MM.1S (cell line): ENCODE results near the gene IL1RAPL1.

ENCODE experiments used
- DNase-seq: peaks from one replicate; pipeline ENCODE4 v3.0.0-alpha.2; 2015
- H2AFZ ChIP-seq: fragments of 300-600 bp; sonication (generic); 2 replicates; pipeline ENCODE4 v1.6.0; 2016; ENCODE audit warnings: antibody characterized with exemption, low read length
- H3F3A ChIP-seq: fragments of 300-600 bp; sonication (generic); 2 replicates; pipeline ENCODE4 v1.6.1; 2016; ENCODE audit warnings: mild to moderate bottlenecking, antibody characterized with exemption, low read length, moderate library complexity, mixed read lengths; ENCODE audit not compliant: insufficient read depth
- H3K27ac ChIP-seq: fragments of 300-600 bp; sonication (generic); 2 replicates; pipeline ENCODE4 v1.5.1; 2016; ENCODE audit warnings: mild to moderate bottlenecking, low read length
- H3K27me3 ChIP-seq: fragments of 300-600 bp; sonication (generic); replicated peaks from 2 replicates; pipeline ENCODE4 v1.6.0; 2016; ENCODE audit warnings: low read length; ENCODE audit not compliant: insufficient read depth
- H3K36me3 ChIP-seq: fragments of 300-600 bp; sonication (generic); replicated peaks from 2 replicates; pipeline ENCODE4 v1.6.1; 2016; ENCODE audit warnings: mild to moderate bottlenecking, low read length, mixed read lengths; ENCODE audit not compliant: insufficient read depth
- H3K4me1 ChIP-seq: fragments of 300-600 bp; sonication (generic); 2 replicates; pipeline ENCODE4 v1.6.1; 2016; ENCODE audit warnings: low read length, mixed read lengths
- H3K4me2 ChIP-seq: fragments of 300-600 bp; sonication (generic); 2 replicates; pipeline ENCODE4 v1.6.0; 2016; ENCODE audit warnings: low read depth, low read length
- H3K4me3 ChIP-seq: fragments of 300-600 bp; sonication (generic); 2 replicates; pipeline ENCODE4 v1.5.1; 2016; ENCODE audit warnings: low read length, mixed read lengths
- H3K79me2 ChIP-seq: fragments of 300-600 bp; sonication (generic); 2 replicates; pipeline ENCODE4 v1.6.1; 2016; ENCODE audit warnings: mixed run types, low read length, mixed read lengths
- H3K9ac ChIP-seq: fragments of 300-600 bp; sonication (generic); 2 replicates; pipeline ENCODE4 v1.6.1; 2016; ENCODE audit warnings: low read length, mixed read lengths
- H3K9me2 ChIP-seq: fragments of 300-600 bp; sonication (generic); replicated peaks from 2 replicates; pipeline ENCODE4 v1.6.1; 2016; ENCODE audit warnings: mild to moderate bottlenecking, low read length, mixed read lengths; ENCODE audit not compliant: insufficient read depth
- H3K9me3 ChIP-seq: fragments of 300-600 bp; sonication (generic); replicated peaks from 2 replicates; pipeline ENCODE4 v1.6.1; 2016; ENCODE audit warnings: mild to moderate bottlenecking, low read length, mixed read lengths; ENCODE audit not compliant: insufficient read depth
- H4K20me1 ChIP-seq: fragments of 300-600 bp; sonication (generic); 2 replicates; pipeline ENCODE4 v1.6.1; 2016; ENCODE audit warnings: mild to moderate bottlenecking, low read length, moderate library complexity, mixed read lengths; ENCODE audit not compliant: insufficient read depth
- CTCF ChIP-seq: fragments of 300-600 bp; sonication (generic); IDR thresholded peaks from 2 replicates; pipeline ENCODE4 v1.5.1; 2016; ENCODE audit warnings: antibody characterized with exemption, low read length, mixed read lengths
- EZH2 ChIP-seq: fragments of 300-600 bp; sonication (generic); optimal IDR thresholded peaks from 2 replicates; pipeline ENCODE3; 2017; ENCODE audit warnings: low read depth, mild to moderate bottlenecking, antibody characterized with exemption, low read length, mixed read lengths
- EZH2phosphoT487 ChIP-seq: fragments of 300-600 bp; sonication (generic); IDR thresholded peaks from 2 replicates; pipeline ENCODE4 v1.6.1; 2018; ENCODE audit warnings: antibody characterized with exemption, low read length

Gene IL1RAPL1

GRCh38 chrX:29043746-29044145 is 456.5 kb downstream of the IL1RAPL1 start:
- H3K4me3 ChIP-seq: no peak overlapping the region
- H2AFZ ChIP-seq: no peak overlapping the region
- DNase-seq: no peak
- no peak overlapping the region for H3K9ac ChIP-seq
- H3K4me2 ChIP-seq: no peak overlapping the region
- H3K4me1 ChIP-seq: no peaks in the 10 kb centered on the region
- no peaks in the 10 kb centered on the region for H3F3A ChIP-seq
- TF ChIP-seq EZH2phosphoT487: no peak
- no peak for TF ChIP-seq EZH2
- TF ChIP-seq CTCF: no peak
- no peaks in the 10 kb centered on the region for H3K36me3 ChIP-seq
- no peak overlapping the region for H3K27ac ChIP-seq
- H3K9me2 ChIP-seq: no peaks in the 10 kb centered on the region
- H4K20me1 ChIP-seq: no peaks in the 10 kb centered on the region
- no peaks in the 10 kb centered on the region for H3K79me2 ChIP-seq
- H3K9me3 ChIP-seq: no peaks in the 10 kb centered on the region
- H3K27me3 ChIP-seq: no peaks in the 10 kb centered on the region

GRCh38 chrX:29044423-29045184 is 457.4 kb downstream of the IL1RAPL1 start:
- Histone ChIP-seq H3K9me3 (no peaks in the 10 kb centered on the region), H3K79me2 (no peaks in the 10 kb centered on the region), H3K4me3 (no peak overlapping the region), H3K4me1 (no peaks in the 10 kb centered on the region), H3K4me2 (no peak overlapping the region), H3K9ac (no peak overlapping the region), H3F3A (no peaks in the 10 kb centered on the region), H4K20me1 (no peaks in the 10 kb centered on the region), H2AFZ (no peak overlapping the region), H3K27ac (no peak overlapping the region), H3K36me3 (no peaks in the 10 kb centered on the region), H3K9me2 (no peaks in the 10 kb centered on the region), H3K27me3 (no peaks in the 10 kb centered on the region)
- TF ChIP-seq EZH2phosphoT487 (no peak), EZH2 (no peak), CTCF (no peak)
- DNase-seq: no peak

- Histone ChIP-seq H2AFZ (no peak overlapping the region), H3K27me3 (no peaks in the 10 kb centered on the region), H3K36me3 (no peaks in the 10 kb centered on the region), H3K9ac (no peak overlapping the region), H3K4me2 (no peak overlapping the region), H3K9me2 (no peaks in the 10 kb centered on the region), H3K4me1 (no peaks in the 10 kb centered on the region), H3K4me3 (no peak overlapping the region), H3K9me3 (no peaks in the 10 kb centered on the region), H3F3A (no peaks in the 10 kb centered on the region), H3K27ac (no peak overlapping the region), H4K20me1 (no peaks in the 10 kb centered on the region), H3K79me2 (no peaks in the 10 kb centered on the region)
- no peak for TF ChIP-seq CTCF
- TF ChIP-seq EZH2phosphoT487: no peak
- no peak for TF ChIP-seq EZH2
- DNase-seq: no peak
These were observed 478.2 kb downstream of the IL1RAPL1 start for GRCh38 chrX:29065477-29065876.
